ENCODE measurements around the gene RAB3A.

DNA sequence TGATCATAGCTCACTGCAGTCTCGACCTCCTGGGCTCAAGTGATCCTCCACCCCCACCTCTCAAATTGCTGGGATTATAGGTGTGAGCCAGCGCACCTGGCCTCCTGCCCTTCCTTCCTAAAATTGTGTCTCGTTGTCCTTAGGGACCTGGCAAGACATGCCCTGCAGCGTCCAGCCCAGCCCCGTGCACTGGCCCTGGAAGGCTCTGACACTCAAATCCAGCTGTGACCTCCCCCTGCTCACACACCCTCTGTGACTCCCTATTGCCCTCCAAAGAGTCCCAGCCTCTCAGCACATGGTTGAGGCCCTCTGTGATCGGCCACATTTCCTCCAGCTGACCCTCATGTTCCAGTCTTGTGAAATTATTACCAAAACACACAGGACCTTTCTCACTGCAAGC, 5.9 kb downstream of the RAB3A start:
- TF ChIP-seq, protein P1, sequence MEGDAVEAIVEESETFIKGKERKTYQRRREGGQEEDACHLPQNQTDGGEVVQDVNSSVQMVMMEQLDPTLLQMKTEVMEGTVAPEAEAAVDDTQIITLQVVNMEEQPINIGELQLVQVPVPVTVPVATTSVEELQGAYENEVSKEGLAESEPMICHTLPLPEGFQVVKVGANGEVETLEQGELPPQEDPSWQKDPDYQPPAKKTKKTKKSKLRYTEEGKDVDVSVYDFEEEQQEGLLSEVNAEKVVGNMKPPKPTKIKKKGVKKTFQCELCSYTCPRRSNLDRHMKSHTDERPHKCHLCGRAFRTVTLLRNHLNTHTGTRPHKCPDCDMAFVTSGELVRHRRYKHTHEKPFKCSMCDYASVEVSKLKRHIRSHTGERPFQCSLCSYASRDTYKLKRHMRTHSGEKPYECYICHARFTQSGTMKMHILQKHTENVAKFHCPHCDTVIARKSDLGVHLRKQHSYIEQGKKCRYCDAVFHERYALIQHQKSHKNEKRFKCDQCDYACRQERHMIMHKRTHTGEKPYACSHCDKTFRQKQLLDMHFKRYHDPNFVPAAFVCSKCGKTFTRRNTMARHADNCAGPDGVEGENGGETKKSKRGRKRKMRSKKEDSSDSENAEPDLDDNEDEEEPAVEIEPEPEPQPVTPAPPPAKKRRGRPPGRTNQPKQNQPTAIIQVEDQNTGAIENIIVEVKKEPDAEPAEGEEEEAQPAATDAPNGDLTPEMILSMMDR (tag by site-specific recombination; IDR thresholded peaks at IDR 0.05): no peak
- TF ChIP-seq KLF1 (tag by site-specific recombination; IDR thresholded peaks at IDR 0.05): no peak
- TF ChIP-seq BCL11A (tag by site-specific recombination; IDR thresholded peaks at IDR 0.05; ENCODE audit: low read depth): no peak
- no peak for TF ChIP-seq ZNF561 (tag by site-specific recombination; IDR thresholded peaks at IDR 0.05; ENCODE audit: borderline replicate concordance)
- TF ChIP-seq ZNF677 (tag by site-specific recombination; IDR thresholded peaks at IDR 0.05): no peak
- no peak for TF ChIP-seq ZNF266 (tag by site-specific recombination; IDR thresholded peaks at IDR 0.05; ENCODE audit: low read depth)
- no peak for TF ChIP-seq ZNF140 (tag by site-specific recombination; IDR thresholded peaks at IDR 0.05)
- TF ChIP-seq ZNF184 (tag by site-specific recombination; IDR thresholded peaks at IDR 0.05): no peak

All from HEK293 (cell line).